Transverse colon (tissue), 1 donor: ENCODE data around the gene DCT.

ENCODE experiments used
- EP300 ChIP-seq: sonication (generic); formaldehyde crosslinking; IDR thresholded peaks from one replicate; pipeline ENCODE4 v1.6.1; 2017; ENCODE audit warnings: antibody characterized with exemption, low read depth
- POLR2A ChIP-seq: fragments of 450-650 bp; IDR thresholded peaks from one replicate; pipeline ENCODE4 v1.6.1; 2016; ENCODE audit warnings: antibody characterized with exemption, mild to moderate bottlenecking, moderate library complexity

DNA sequence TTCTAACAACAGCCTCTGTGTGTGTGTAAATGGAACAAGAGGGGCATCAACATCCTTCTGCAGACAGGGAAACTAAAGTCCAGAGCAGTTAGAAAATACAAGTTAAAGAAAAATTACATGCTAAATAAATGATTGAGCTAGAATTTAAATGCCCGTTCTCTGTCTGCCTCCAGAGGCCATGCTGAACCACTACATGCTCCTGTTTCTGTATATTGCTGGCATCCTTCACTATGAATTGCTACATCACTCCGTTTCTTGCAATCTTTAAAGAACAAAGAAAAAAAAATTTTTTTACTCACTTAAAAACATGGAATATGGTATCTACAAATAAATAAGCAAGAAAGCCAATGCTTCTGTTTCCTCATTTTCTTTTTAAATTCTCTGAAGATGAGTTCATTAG is 47.9 kb downstream of the DCT start:
- TF ChIP-seq POLR2A, result no peak
- TF ChIP-seq EP300, result no peak
